Neural progenitor cell (in vitro differentiated cells): ENCODE results near the gene MTARC1. TPM values are rescaled to one million over a fixed set of nuclear protein-coding genes. Genes with fewer than 3 reads are reported as not detected.

Source experiments
- DNase-seq: peaks from one replicate; pipeline ENCODE4 v3.0.0-alpha.2; 2016; ENCODE audit warnings: low spot score
- H2AFZ ChIP-seq: fragments of 200-600 bp; sonication (generic); replicated peaks from 2 replicates; pipeline ENCODE4 v1.6.1; 2016; ENCODE audit warnings: antibody characterized with exemption
- H3F3A ChIP-seq: fragments of 200-600 bp; sonication (generic); 2 replicates; pipeline ENCODE4 v1.6.1; 2016; ENCODE audit warnings: antibody characterized with exemption, low read depth
- H3K27ac ChIP-seq: fragments of 200-600 bp; sonication (generic); 2 replicates; pipeline ENCODE4 v1.5.1; 2016; ENCODE audit warnings: mild to moderate bottlenecking
- H3K27me3 ChIP-seq: fragments of 200-600 bp; sonication (generic); 2 replicates; pipeline ENCODE4 v1.6.1; 2016; ENCODE audit warnings: mild to moderate bottlenecking, moderate library complexity
- H3K36me3 ChIP-seq: fragments of 200-600 bp; sonication (generic); 2 replicates; pipeline ENCODE4 v1.5.1; 2016
- H3K4me1 ChIP-seq: fragments of 200-600 bp; sonication (generic); 2 replicates; pipeline ENCODE4 v1.6.1; 2016; ENCODE audit warnings: mixed run types
- H3K4me2 ChIP-seq: fragments of 200-600 bp; sonication (generic); 2 replicates; pipeline ENCODE4 v1.6.1; 2016
- H3K4me3 ChIP-seq: fragments of 200-600 bp; sonication (generic); 2 replicates; pipeline ENCODE4 v1.5.1; 2016
- H3K79me2 ChIP-seq: fragments of 200-600 bp; sonication (generic); 2 replicates; pipeline ENCODE4 v1.6.1; 2016; ENCODE audit warnings: low read depth
- H3K9ac ChIP-seq: fragments of 200-600 bp; sonication (generic); 2 replicates; pipeline ENCODE4 v1.6.1; 2016
- H3K9me3 ChIP-seq: fragments of 200-600 bp; sonication (generic); 2 replicates; pipeline ENCODE4 v1.5.1; 2016; ENCODE audit warnings: low read depth
- H4K20me1 ChIP-seq: fragments of 200-600 bp; sonication (generic); 2 replicates; pipeline ENCODE4 v1.6.1; 2016; ENCODE audit warnings: low read depth
- H3K27ac Mint-ChIP-seq: 3 replicates; pipeline ENCODE4 v1.8.0; 2021; ENCODE audit warnings: mixed read lengths
- H3K27me3 Mint-ChIP-seq: 2 replicates; pipeline ENCODE4 v1.8.0; 2022; ENCODE audit warnings: low read depth, mild to moderate bottlenecking, inconsistent platforms, moderate library complexity, mixed read lengths; ENCODE audit not compliant: insufficient read depth
- H3K36me3 Mint-ChIP-seq: 3 replicates; pipeline ENCODE4 v1.8.0; 2021; ENCODE audit warnings: mixed read lengths
- H3K4me1 Mint-ChIP-seq: 3 replicates; pipeline ENCODE4 v1.8.0; 2021; ENCODE audit warnings: mixed read lengths
- H3K4me3 Mint-ChIP-seq: 3 replicates; pipeline ENCODE4 v1.8.0; 2021; ENCODE audit warnings: mild to moderate bottlenecking, moderate library complexity, mixed read lengths
- H3K9me3 Mint-ChIP-seq: 3 replicates; pipeline ENCODE4 v1.8.0; 2020; ENCODE audit warnings: mixed read lengths
- CTCF ChIP-seq: fragments of 200-600 bp; sonication (generic); IDR thresholded peaks from 2 replicates; pipeline ENCODE4 v1.5.1; 2017; ENCODE audit warnings: antibody characterized with exemption, mild to moderate bottlenecking
- EZH2 ChIP-seq: fragments of 200-600 bp; sonication (generic); IDR thresholded peaks from 2 replicates; pipeline ENCODE4 v1.6.1; 2017; ENCODE audit warnings: antibody characterized with exemption, mild to moderate bottlenecking, moderate library complexity
- EZH2phosphoT487 ChIP-seq: fragments of 200-600 bp; sonication (generic); IDR thresholded peaks from 2 replicates; pipeline ENCODE4 v1.6.1; 2017; ENCODE audit warnings: antibody characterized with exemption
- total RNA-seq: library from RNA; depleted of rRNA; stranded (reverse); fragments of >200 nt; gene quantifications from 2 replicates; pipeline ENCODE4 v1.2.3, GENCODE V29; 2015; ENCODE audit warnings: low replicate concordance

Gene MTARC1
- total RNA-seq, 1 donor from 2014 or later, result 11.3 TPM

DNA sequence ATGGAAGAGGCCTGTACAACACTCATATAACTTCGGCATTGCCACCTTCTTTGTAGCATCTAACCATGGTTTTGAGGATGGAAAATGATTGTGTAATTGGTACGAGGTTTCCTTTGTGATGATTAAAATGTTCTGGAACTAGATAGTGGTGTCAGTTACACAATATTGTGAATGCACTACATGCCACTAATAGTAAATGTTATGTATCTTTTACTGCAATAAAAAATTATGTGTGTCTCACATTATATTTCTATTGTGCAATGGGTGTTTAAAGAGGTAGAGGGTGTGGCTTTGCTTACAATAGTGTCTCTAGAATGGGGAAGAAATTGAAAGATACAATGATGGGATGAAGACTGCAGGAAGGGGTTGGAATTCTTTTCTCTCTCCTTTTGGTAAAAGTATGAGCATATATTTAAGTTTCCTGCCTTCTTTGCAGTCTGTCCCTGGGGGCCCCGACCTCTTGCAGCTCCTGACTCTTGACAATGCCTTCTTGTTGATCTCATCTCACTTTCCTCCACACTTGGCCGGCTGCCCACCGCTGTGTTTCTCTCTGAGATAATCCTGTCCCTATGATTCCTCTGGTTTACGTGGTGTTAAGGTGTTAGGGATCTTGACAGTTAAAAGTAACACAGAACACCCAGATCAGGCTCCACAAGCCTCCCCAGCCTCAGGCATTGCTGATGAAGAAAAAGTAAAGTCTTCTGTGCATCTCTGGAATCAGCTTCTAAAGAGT lies 39.3 kb downstream of the MTARC1 start:
- H3K4me3 Mint-ChIP-seq, result no peak overlapping the region
- H4K20me1 ChIP-seq, result no peaks in the 10 kb centered on the region
- no peaks in the 10 kb centered on the region for H3K79me2 ChIP-seq
- H2AFZ ChIP-seq, result no peak overlapping the region
- H3K4me3 ChIP-seq, result no peak overlapping the region
- H3K9me3 Mint-ChIP-seq, result no peaks in the 10 kb centered on the region
- H3K27me3 ChIP-seq, result no peaks in the 10 kb centered on the region
- H3K27me3 Mint-ChIP-seq, result peaks cover 2% of the 10 kb centered on the region
- H3K4me2 ChIP-seq, result no peak overlapping the region
- no peak overlapping the region for H3K27ac Mint-ChIP-seq
- H3F3A ChIP-seq, result no peaks in the 10 kb centered on the region
- no peaks in the 10 kb centered on the region for H3K4me1 ChIP-seq
- H3K9me3 ChIP-seq, result no peaks in the 10 kb centered on the region
- H3K36me3 ChIP-seq, result no peaks in the 10 kb centered on the region
- H3K36me3 Mint-ChIP-seq, result no peaks in the 10 kb centered on the region
- TF ChIP-seq EZH2phosphoT487, result no peak
- TF ChIP-seq CTCF, result no peak
- no peak for TF ChIP-seq EZH2
- no peak overlapping the region for H3K27ac ChIP-seq
- peaks cover 7% of the 10 kb centered on the region for H3K4me1 Mint-ChIP-seq
- H3K9ac ChIP-seq, result no peak overlapping the region
- no peak for DNase-seq

GRCh38 chr1:220826729-220827128 lies 40.0 kb downstream of the MTARC1 start:
- Mint-ChIP-seq H3K36me3 (no peaks in the 10 kb centered on the region), H3K27me3 (peaks cover 2% of the 10 kb centered on the region), H3K27ac (no peak overlapping the region), H3K4me1 (peaks cover 7% of the 10 kb centered on the region), H3K4me3 (no peak overlapping the region), H3K9me3 (no peaks in the 10 kb centered on the region)
- Histone ChIP-seq H3K4me3 (no peak overlapping the region), H3K27ac (no peak overlapping the region), H3K36me3 (no peaks in the 10 kb centered on the region), H3K9ac (no peak overlapping the region), H3K9me3 (no peaks in the 10 kb centered on the region), H3K4me2 (no peak overlapping the region), H3F3A (no peaks in the 10 kb centered on the region), H3K79me2 (no peaks in the 10 kb centered on the region), H2AFZ (no peak overlapping the region), H4K20me1 (no peaks in the 10 kb centered on the region), H3K27me3 (no peaks in the 10 kb centered on the region), H3K4me1 (no peaks in the 10 kb centered on the region)
- no peak for DNase-seq
- no peak for TF ChIP-seq EZH2phosphoT487
- TF ChIP-seq CTCF, result no peak
- TF ChIP-seq EZH2, result no peak

DNA sequence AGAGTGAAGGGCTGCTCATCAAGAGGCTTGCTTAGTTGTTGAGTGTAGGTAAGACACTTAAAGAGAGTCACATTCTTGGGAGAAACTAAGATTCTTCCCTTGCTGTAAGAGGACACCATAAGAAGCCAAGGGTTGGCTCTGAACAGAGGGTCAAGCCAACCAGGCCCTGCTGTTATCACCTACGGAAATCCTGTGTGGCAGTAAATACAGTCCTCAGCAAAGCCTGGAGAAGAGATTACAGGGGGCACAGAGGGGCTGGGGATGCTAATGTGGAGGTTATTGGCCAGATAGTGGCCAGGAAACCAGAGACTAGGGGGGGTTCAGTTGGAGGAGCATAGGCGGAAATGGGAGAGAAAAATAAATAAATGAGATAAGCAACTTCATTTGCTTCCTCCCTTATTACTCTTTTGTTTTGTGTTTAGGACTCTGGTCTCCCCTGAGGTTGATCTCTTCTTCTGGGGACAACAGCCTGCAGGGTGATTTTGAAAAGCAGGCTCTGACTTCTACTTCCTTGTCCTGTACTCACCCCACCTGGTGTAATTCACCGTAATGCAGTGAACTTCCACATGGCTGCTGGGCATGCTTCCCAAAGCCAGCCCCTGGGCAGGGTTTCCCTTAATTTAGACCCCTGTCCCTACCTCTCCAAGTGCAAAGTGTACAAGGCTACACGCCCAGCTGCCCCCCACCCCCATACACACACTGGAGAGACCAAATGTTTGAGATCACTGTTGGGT lies 40.9 kb downstream of the MTARC1 start:
- Histone ChIP-seq H3K9ac (no peak overlapping the region), H3K4me1 (no peaks in the 10 kb centered on the region), H3F3A (no peaks in the 10 kb centered on the region), H3K36me3 (no peaks in the 10 kb centered on the region), H3K9me3 (no peaks in the 10 kb centered on the region), H3K79me2 (no peaks in the 10 kb centered on the region), H3K4me2 (no peak overlapping the region), H2AFZ (no peak overlapping the region), H4K20me1 (no peaks in the 10 kb centered on the region), H3K27ac (no peak overlapping the region), H3K4me3 (no peak overlapping the region), H3K27me3 (no peaks in the 10 kb centered on the region)
- Mint-ChIP-seq H3K36me3 (no peaks in the 10 kb centered on the region), H3K4me1 (peaks cover 7% of the 10 kb centered on the region), H3K4me3 (no peak overlapping the region), H3K27me3 (peaks cover 2% of the 10 kb centered on the region), H3K27ac (no peak overlapping the region), H3K9me3 (no peaks in the 10 kb centered on the region)
- TF ChIP-seq CTCF (no peak), EZH2 (no peak), EZH2phosphoT487 (no peak)
- no peak for DNase-seq
